Stimulated activated CD4-positive, alpha-beta T cell treated with anti-CD3 and anti-CD28 coated beads, Interleukin-2, amount 100 ng/mL, for 24 hours (primary cell): Measurements from ENCODE around the gene IGFBP7.
A peak's percentile ranks its signal among the peaks of the same experiment; 100 is the strongest.

ENCODE experiments used
- DNase-seq, 2 donors: peaks; one replicate each; pipeline ENCODE4 v3.0.0-alpha.2; 2020

Gene IGFBP7

GRCh38 chr4:57109847-57110639 is at the start of gene IGFBP7:
Gene IGFBP7 (minus strand): TSS chr4:57110385. CDS start chr4:57110351, 34 bp downstream.
- DNase-seq, result peak in 1 of 2 donors; percentile 2

DNA sequence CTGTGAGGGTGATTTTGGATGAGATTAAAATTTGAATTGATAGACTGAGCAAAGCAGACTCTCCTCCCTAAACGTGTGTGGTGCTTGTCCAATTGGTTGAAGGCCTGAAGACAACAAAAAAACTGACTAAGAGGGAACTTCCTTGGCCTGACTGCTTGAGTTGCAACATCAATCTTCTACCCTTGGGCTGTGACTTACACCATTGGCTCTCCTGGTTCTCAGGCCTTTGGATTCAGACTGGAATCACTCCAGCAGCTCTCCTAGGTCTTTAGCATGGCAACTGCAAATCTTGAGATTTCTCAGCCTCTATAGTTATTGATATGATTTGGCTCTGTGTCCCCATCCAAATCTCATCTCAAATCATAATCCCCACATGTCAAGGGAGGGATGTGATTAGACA is 49.7 kb upstream of the IGFBP7 start:
- DNase-seq, result no peak

DNA sequence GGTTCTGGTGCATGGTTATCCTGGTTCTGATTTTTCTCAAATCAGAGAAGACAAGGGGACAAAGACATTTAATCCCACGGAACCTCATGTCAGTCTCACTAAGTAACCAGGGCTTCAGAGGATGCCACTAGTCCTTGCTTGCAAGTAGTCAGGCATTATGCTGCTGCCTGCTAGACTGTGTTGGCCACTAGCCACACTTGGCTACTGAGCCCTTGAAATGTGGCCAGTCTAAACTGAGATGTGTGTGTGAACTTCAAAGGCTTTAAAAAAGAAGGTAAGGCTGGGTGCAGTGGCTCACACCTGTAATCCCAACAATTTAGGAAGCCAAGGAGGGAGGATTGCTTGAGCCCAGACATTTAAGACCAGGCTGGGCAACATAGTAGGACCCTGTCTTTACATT is 48.6 kb upstream of the IGFBP7 start:
- no peak for DNase-seq

DNA sequence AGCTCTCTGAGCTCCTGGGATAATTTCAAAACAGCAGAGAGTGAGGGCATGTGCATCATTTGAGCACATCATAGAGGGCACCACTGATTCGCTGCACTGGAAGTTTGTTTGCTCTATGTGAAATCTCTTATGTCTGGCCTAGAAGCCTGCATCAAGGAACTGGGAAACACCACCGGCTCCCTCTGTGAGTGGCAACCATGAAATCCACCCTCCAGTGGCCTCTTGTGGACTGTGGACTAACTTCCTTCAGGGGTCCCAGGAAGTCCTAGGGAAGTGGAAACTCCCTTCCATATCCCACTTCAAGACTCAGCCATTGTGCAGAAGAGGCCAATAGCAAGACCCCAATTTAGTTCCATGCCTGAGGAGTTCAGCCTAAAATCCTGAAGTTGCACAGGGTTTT is 48.0 kb upstream of the IGFBP7 start:
- DNase-seq, result no peak

DNA sequence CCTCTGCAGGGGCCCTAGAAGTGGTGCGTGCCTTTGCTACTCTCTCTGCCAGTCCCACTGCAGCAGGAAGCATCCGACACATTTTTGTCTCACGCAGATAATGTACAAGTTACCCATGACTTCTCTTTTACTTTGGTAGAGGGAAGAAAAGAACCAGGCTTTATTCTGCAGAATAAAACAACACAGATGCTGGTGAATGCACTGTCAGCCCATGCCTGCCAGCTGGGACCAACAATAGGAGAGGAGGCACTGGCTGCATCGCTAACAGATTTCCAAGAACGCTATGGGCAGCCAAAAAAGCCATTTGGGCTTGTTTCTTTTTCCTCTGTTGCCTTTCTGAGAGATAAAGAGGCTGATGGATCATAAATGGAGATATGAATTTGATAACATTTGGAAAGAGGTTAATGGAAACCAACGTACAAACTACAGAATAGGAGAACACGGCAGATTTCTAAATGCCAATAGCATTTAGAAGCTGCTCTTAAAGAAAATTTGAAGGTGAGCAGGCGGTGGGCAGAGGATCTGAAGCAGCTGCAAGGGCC is 47.5 kb upstream of the IGFBP7 start:
- no peak for DNase-seq

DNA sequence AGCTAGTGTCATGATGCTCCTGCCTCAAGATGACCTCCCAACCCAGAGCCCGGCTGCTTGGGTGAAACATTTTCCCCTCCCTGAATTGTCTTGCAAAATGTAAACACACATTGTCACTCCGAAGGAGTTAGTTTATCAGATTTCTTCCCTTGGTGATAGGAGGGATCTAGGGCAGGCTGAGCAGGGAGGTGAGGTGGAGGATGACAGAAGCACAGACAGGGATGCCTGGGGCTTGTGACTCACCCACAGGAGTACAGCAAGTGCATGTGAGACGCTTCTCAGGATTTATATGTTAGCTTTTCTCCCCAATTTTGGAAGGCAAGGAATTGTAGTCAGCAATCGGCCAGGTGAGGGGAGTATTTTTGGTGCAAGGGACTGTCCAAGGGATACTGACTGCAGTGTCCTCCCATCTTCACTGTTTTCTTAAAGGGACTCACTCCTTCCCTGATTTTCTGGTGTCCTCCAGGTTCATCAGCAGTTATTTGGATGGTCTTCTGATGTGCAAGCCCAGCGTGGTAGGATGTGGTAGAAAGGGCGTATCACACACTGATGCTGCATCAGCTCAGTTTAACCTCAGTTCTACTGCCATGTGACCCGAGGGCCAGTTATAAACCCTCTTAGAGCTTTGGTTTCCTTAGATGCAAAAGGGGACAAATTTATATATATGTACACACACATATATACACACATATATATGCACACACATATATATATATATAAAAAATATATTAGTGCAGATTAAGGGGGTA is 46.2 kb upstream of the IGFBP7 start:
- DNase-seq, result no peak

DNA sequence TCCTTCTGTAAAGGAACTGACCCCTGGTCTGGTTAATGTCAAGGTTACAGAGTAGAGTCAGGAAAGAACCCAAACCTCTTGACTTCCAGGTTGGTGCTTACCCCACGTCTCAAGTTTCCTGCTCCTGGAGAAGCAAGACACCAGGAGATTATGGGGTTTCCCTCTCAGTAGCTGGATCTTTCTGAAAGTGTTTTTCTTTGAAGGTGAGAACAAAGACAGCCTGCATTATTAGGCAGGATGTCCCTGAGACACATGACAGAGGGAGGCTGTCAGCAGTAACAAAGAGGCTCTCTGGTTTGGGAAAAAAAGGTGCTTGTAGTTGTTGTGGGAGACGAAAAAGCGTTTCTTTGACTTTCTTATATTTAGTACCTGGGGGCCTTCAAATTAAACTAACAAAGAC is 44.7 kb upstream of the IGFBP7 start:
- no peak for DNase-seq

GRCh38 chr4:57154191-57154590 is 44.0 kb upstream of the IGFBP7 start:
- DNase-seq, result no peak

DNA sequence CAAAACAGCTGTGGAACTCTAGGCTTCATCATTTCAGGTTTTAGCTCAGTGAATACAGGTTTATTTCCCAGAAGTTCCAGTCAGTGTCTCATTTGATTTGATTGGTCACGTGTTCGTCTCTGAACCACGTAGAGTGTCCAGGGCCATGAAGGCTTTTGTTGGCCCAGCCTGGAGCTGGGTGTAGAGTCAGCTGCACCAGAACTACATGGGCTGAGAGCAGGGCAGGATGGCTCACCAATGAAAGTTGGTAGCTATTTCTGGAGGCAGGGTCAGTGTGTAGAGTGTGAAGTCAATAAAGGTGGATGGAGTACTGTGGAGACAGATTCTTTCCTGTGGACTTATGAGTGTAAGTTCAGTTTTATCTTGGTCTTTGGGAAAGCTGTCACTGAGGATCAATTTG is 43.0 kb upstream of the IGFBP7 start:
- DNase-seq, result no peak

GRCh38 chr4:57151481-57151880 is 41.3 kb upstream of the IGFBP7 start:
- DNase-seq, result no peak

- no peak for DNase-seq
Measured at GRCh38 chr4:57149833-57150232, 39.6 kb upstream of the IGFBP7 start.

- DNase-seq, result no peak
Measured at GRCh38 chr4:57148831-57149505, 38.8 kb upstream of the IGFBP7 start.

- DNase-seq, result no peak
Measured at GRCh38 chr4:57148177-57148576, 38.0 kb upstream of the IGFBP7 start.

DNA sequence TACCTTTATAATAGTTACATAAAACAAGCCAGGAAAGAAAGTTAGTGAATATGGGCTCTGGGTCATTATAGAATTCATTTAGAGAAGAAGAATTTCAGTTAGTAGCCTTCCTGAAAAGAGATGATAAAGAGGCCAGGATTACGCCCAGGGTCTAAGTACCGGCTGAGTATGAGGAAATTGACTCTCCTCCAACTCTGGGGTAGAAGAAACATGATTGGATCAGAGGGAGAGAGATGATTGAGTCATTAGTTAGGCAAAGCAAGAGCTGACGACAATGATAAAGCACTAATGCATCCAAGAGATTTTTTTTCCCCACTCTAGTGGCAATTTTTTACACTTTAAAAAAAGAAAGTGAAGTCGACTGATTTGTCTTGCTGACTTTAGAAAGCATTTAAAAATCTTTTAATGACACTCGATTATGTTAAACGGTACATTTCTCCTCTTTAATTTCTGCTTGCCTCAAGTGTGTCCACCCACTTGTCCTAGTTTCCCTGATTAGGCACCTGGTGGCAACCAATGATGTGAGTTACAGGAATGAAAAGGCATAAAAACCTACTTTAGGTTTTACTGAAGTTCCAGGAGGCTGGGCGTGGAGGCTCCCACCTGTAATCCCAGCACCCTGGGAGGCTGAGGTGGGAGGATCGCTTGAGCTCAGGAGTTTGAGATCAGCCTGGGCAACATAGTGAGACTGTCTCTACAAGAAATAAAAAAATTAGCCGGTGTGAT is 37.3 kb upstream of the IGFBP7 start:
- no peak for DNase-seq

DNA sequence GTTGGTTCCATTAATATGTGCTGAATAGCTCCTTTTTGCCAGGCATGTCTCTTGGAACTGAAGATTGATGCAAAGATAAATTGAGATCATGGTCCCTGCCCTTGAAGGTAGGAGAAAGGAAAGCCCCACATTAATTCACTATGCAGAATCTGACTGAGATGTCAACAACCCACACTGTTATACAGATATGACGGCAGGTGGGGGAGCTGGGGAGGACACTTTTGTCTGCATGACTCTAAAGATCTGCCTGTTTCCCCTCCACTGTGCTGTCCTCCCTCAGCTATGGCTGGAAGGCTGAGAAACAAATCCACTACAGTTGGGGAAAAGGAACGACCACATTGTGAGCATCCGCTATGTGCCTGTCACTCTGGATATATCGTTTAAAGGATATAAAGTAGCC is 36.3 kb upstream of the IGFBP7 start:
- no peak for DNase-seq

DNA sequence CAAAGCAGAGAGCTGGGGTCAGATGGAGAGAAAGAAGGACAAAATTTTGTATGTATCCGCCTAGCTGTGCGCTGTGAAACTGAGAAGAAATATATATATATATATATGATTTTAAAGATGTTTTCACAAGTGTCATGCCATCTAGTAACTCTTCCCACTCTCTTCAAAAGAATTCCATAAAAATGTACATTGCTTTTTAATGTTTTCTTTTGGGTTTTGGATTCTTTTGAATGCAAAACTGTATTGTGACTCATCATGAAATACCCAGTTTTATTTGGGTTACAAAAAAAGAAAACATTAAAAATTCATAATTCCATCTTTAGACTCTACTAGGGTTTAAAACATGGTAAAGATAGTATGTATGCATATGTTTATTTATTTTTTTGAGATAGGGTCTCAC is 34.3 kb upstream of the IGFBP7 start:
- DNase-seq, result no peak

GRCh38 chr4:57139783-57140182 is 29.6 kb upstream of the IGFBP7 start:
- DNase-seq, result no peak

DNA sequence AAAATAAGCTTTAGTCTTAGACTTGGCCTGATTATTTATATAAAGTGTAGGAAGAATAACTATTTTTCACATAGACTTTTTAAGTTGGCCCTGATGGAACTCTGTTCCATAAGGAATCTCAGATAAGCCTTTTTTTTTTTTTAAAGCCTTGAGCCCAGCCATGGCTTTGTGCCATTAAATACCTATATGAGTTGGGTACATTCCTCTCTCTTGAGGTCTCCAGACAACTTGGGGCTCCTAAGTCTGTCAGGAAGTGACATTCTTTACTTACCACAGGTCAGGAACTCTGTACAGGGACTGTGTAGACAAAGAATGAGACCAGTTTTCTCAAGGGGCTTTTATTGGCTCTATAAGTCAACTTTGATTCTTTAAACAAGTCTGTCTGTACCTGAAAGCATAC is 27.1 kb upstream of the IGFBP7 start:
- no peak for DNase-seq

DNA sequence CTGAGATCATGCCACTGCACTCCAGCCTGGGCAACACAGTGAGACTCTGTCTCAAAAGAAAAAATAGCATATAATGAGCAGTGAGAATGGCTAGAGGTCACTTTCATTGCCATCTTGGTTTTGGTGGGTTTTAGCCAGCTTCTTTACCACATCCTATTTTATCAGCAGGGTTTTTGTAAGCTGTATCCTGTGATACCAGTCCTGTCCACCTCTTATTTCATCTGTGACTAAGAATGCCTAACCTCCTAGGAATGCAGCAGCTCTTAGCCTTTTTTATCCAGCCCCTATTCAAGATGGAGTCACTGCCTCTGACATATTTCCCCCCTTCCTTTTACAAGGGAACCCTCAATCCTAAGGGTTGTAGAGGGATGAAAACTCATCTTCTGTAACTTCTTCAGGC is 26.1 kb upstream of the IGFBP7 start:
- DNase-seq, result no peak

- no peak for DNase-seq
Measured at GRCh38 chr4:57132743-57133137, 22.6 kb upstream of the IGFBP7 start.

DNA sequence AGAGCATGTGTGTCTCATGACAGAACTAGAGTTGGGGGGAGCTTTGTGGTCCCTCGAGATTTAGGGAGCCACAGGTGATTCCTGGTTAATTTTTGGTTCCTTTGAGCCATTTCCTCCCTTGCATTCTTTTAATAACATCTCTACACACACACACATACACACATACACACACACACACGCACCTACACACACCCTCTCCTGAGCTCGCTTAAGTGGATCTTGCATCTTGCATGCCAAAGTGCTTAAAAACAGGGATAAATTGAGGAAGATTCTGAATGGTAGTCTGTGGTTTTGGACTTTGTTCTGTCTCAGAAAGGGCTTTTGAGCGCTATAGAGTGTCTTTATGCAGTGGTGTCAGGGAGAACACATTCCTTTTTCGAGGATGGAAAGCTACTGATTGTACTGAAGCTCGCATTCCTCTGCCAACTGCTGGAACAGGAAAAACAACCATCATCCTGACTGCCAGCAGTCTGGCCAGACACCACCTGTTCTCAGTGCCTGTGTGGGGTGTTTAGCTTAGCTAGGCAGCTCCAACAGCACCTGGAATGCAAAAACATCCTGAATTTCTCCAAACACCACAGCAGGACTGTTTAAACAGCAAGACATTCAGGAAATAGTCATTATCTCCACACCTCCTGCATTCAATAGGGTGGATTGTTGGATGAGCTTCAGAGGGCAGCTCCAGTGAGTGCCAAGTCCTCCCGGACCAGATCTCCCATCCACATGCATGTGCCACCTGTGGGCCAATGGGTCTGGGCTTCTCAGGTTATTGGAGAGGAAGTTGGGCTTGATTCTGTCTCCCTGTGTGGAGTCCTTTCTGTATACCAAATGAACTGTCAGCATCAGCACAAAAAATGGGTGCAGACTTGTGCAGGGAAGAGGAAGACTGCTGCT is 21.9 kb upstream of the IGFBP7 start:
- DNase-seq, result no peak

DNA sequence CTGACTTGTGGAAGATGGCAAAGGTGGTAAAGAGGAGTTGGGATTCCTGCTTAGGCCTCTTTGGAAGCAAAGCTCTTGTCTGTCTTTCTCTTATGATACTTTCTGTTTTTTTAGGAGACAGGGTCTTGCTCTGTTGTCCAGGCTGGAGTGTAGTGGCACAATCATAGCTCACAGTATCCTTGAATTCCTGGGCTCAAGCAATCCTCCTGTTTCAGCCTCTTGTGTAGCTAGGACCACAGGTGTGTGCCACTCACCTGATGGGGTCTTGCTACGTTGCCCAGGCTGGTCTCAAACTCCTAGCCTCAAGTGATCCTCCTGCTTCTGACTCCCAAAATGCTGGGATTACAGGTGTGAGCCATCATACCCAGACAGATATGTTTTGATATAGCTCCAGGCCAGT is 19.3 kb upstream of the IGFBP7 start:
- DNase-seq, result no peak
